GM23338 (cell line): Measurements from ENCODE around the gene EIF2AK3. TPM values are rescaled to one million over a fixed set of nuclear protein-coding genes. Genes with fewer than 3 reads are reported as not detected.

ENCODE experiments used
- ATAC-seq: fragments of 200-7000 bp; cut with Tn5 transposase; 3 replicates; pipeline ENCODE4 v1.9.1; 2020
- DNase-seq: peaks from one replicate; pipeline ENCODE4 v3.0.0-alpha.2; 2015; ENCODE audit warnings: low spot score
- H2AFZ ChIP-seq: fragments of 200-600 bp; sonication (generic); 2 replicates; pipeline ENCODE4 v1.8.0; 2016; ENCODE audit warnings: antibody characterized with exemption, mild to moderate bottlenecking, moderate library complexity
- H3F3A ChIP-seq: fragments of 200-600 bp; sonication (generic); replicated peaks from 2 replicates; pipeline ENCODE4 v1.8.0; 2017; ENCODE audit warnings: antibody characterized with exemption, mixed run types, low read depth
- H3K27ac ChIP-seq: fragments of 200-600 bp; sonication (generic); 2 replicates; pipeline ENCODE4 v1.6.1; 2016; ENCODE audit warnings: low read depth
- H3K27me3 ChIP-seq: fragments of 200-600 bp; sonication (generic); 2 replicates; pipeline ENCODE4 v1.8.0; 2016; ENCODE audit warnings: mild to moderate bottlenecking, mixed run types, moderate library complexity; ENCODE audit not compliant: insufficient read depth
- H3K36me3 ChIP-seq: fragments of 200-600 bp; sonication (generic); 2 replicates; pipeline ENCODE4 v1.8.0; 2016; ENCODE audit warnings: mild to moderate bottlenecking; ENCODE audit not compliant: insufficient read depth
- H3K4me1 ChIP-seq: fragments of 200-600 bp; sonication (generic); 2 replicates; pipeline ENCODE4 v1.8.0; 2016; ENCODE audit warnings: mild to moderate bottlenecking, moderate library complexity; ENCODE audit not compliant: insufficient read depth
- H3K4me2 ChIP-seq: fragments of 200-600 bp; sonication (generic); 2 replicates; pipeline ENCODE4 v1.7.1; 2017; ENCODE audit warnings: mixed run types
- H3K4me3 ChIP-seq: fragments of 200-600 bp; sonication (generic); 2 replicates; pipeline ENCODE4 v1.6.1; 2016; ENCODE audit warnings: mixed run types
- H3K79me2 ChIP-seq: fragments of 200-600 bp; sonication (generic); replicated peaks from 2 replicates; pipeline ENCODE4 v1.8.0; 2017; ENCODE audit warnings: mild to moderate bottlenecking; ENCODE audit not compliant: insufficient read depth
- H3K9me2 ChIP-seq: fragments of 200-600 bp; sonication (generic); 2 replicates; pipeline ENCODE4 v1.8.0; 2017; ENCODE audit not compliant: insufficient read depth
- H4K20me1 ChIP-seq: fragments of 200-600 bp; sonication (generic); replicated peaks from 2 replicates; pipeline ENCODE4 v1.8.0; 2017; ENCODE audit warnings: mild to moderate bottlenecking; ENCODE audit not compliant: insufficient read depth
- H3K27ac Mint-ChIP-seq: 2 replicates; pipeline ENCODE4 v1.8.0; 2020; ENCODE audit warnings: inconsistent platforms, mild to moderate bottlenecking, moderate library complexity, mixed read lengths
- H3K27me3 Mint-ChIP-seq: 3 replicates; pipeline ENCODE4 v1.8.0; 2022; ENCODE audit warnings: low read depth, mild to moderate bottlenecking, moderate library complexity, mixed read lengths, inconsistent platforms; ENCODE audit not compliant: insufficient read depth, poor library complexity
- H3K36me3 Mint-ChIP-seq: 3 replicates; pipeline ENCODE4 v1.8.0; 2021; ENCODE audit warnings: low read depth, mild to moderate bottlenecking, inconsistent platforms, moderate library complexity, mixed read lengths
- H3K4me1 Mint-ChIP-seq: 3 replicates; pipeline ENCODE4 v1.8.0; 2020; ENCODE audit warnings: mild to moderate bottlenecking, inconsistent platforms, mixed read lengths
- H3K4me3 Mint-ChIP-seq: 3 replicates; pipeline ENCODE4 v1.8.0; 2021; ENCODE audit warnings: moderate library complexity, mild to moderate bottlenecking, inconsistent platforms, mixed read lengths
- H3K9me3 Mint-ChIP-seq: 3 replicates; pipeline ENCODE4 v1.8.0; 2020; ENCODE audit warnings: moderate library complexity, mild to moderate bottlenecking, inconsistent platforms, mixed read lengths
- CREB1 ChIP-seq: fragments of 250-450 bp; sonication (Bioruptor Pico); IDR thresholded peaks from 2 replicates; pipeline ENCODE4 v1.5.0; 2020; ENCODE audit warnings: low read depth, mild to moderate bottlenecking, moderate library complexity
- EZH2 ChIP-seq: fragments of 200-600 bp; sonication (generic); IDR thresholded peaks from one replicate; pipeline ENCODE4 v1.8.0; 2017; ENCODE audit warnings: antibody characterized with exemption, mild to moderate bottlenecking, low read depth; ENCODE audit not compliant: unreplicated experiment
- POLR2AphosphoS5 ChIP-seq: IDR thresholded peaks from 2 replicates; pipeline ENCODE4 v1.6.1; 2016; ENCODE audit warnings: antibody characterized with exemption, low read depth
- long read RNA-seq: library from polyadenylated mRNA; unstranded; transcript quantifications from one replicate; pipeline ENCODE4 v2.0.0, GENCODE V29; 2020; ENCODE audit not compliant: unreplicated experiment
- polyA plus RNA-seq: library from polyadenylated mRNA; unstranded; fragments of >200 nt; fragmentation: Nextera tagmentation; extraction: Ambion mirVana; gene quantifications from 2 replicates; pipeline ENCODE4 v1.2.1, GENCODE V29; 2016
- total RNA-seq: library from RNA; depleted of rRNA; stranded (reverse); fragments of >200 nt; shearing (Covaris generic); gene quantifications from 2 replicates; pipeline ENCODE4 v1.2.3, GENCODE V29; 2014; rRNA removed
- TF ChIP-seq, protein P1 (sequence below): IDR thresholded peaks from one replicate; pipeline ENCODE4 v1.6.1; 2018; ENCODE audit warnings: antibody characterized with exemption; ENCODE audit not compliant: unreplicated experiment
- TF ChIP-seq, protein P2 (sequence below), 2 experiments: fragments of 200-600 bp in 1 of 2; sonication (generic) in 1 of 2; conservative IDR thresholded peaks; 2 replicates each; pipeline versions ENCODE4 v1.5.1 to v1.6.1; 2016 to 2017; ENCODE audit warnings: antibody characterized with exemption in 2 of 2, low read depth in 2 of 2, mild to moderate bottlenecking in 2 of 2, moderate library complexity in 1 of 2

The EIF2AK3 gene
- 23.2 and 24.2 TPM in 2 replicates for total RNA-seq
- polyA plus RNA-seq = 4.3 and 5.9 TPM in 2 replicates
- long read RNA-seq = 0 reads

DNA sequence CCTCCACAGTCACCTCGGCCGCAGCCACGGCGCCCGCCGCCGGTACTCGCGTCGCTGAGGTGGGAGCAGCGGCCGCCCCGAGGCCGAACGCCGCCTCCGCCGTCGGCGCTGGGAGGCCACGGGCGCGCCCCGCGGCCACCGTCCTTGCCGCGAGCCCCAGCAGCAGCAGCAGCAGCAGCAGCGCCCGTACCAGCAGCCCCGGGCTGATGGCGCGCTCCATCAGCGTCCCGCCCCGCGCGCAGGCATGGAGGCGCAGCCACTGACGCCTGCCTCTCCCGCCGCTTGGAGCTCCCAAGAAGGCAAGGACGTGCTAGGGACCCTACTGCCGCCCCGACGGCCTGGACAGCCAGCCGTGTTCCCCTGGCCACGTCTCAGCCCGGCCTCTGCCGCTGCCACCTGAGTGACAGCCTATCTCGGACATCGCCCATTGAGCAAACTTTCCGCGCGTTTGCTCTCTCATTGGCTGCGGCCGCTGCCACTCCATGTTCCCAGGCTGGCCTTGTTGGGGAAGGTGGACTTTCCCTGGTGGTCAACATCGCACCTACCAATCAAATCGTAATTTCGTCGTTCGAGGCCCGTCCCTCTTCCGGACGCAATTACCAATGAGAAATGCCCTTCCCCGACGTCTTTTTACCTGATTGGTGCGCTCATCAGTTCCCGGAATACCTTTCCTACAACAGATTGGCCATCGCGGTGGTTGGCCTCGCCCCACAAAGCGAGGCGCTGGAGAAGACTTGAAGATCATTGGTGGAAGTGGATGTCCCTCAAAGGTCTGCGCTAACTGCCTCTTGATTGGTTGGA is at the start of gene EIF2AK3:
EIF2AK3 (minus strand) TSS at position 410 of the 801 bp plus-strand sequence; CDS start at position 220, 190 bp downstream.
- no peaks in the 10 kb centered on the region for H3K36me3 Mint-ChIP-seq
- H3K4me1 ChIP-seq = peaks cover 60% of the 10 kb centered on the region
- H3K27ac Mint-ChIP-seq = peak within 1 kb of the TSS; percentile 71; the same call in 1 of the 2 replicates
- H3K36me3 ChIP-seq = no peaks in the 10 kb centered on the region
- H3K4me3 ChIP-seq = peak within 1 kb of the TSS; percentile 59
- H4K20me1 ChIP-seq = no peaks in the 10 kb centered on the region
- H3K9me2 ChIP-seq = no peaks in the 10 kb centered on the region
- no peak within 1 kb of the TSS for H2AFZ ChIP-seq
- H3K9me3 Mint-ChIP-seq = no peaks in the 10 kb centered on the region; the same call in 2 of the 3 replicates
- H3F3A ChIP-seq = no peaks in the 10 kb centered on the region
- peak within 1 kb of the TSS; percentile 92; the same call in 2 of the 3 replicates for H3K4me3 Mint-ChIP-seq
- H3K27me3 Mint-ChIP-seq = peaks cover 3% of the 10 kb centered on the region
- no peaks in the 10 kb centered on the region for H3K27me3 ChIP-seq
- H3K27ac ChIP-seq = peak within 1 kb of the TSS; percentile 90
- peak within 1 kb of the TSS; percentile 82 for H3K4me2 ChIP-seq
- peaks cover 42% of the 10 kb centered on the region for H3K79me2 ChIP-seq
- TF ChIP-seq POLR2AphosphoS5 (peak; percentile 65), CREB1 (CRISPR knock-in tag) (peak; percentile 89)
- TF ChIP-seq, protein P1, sequence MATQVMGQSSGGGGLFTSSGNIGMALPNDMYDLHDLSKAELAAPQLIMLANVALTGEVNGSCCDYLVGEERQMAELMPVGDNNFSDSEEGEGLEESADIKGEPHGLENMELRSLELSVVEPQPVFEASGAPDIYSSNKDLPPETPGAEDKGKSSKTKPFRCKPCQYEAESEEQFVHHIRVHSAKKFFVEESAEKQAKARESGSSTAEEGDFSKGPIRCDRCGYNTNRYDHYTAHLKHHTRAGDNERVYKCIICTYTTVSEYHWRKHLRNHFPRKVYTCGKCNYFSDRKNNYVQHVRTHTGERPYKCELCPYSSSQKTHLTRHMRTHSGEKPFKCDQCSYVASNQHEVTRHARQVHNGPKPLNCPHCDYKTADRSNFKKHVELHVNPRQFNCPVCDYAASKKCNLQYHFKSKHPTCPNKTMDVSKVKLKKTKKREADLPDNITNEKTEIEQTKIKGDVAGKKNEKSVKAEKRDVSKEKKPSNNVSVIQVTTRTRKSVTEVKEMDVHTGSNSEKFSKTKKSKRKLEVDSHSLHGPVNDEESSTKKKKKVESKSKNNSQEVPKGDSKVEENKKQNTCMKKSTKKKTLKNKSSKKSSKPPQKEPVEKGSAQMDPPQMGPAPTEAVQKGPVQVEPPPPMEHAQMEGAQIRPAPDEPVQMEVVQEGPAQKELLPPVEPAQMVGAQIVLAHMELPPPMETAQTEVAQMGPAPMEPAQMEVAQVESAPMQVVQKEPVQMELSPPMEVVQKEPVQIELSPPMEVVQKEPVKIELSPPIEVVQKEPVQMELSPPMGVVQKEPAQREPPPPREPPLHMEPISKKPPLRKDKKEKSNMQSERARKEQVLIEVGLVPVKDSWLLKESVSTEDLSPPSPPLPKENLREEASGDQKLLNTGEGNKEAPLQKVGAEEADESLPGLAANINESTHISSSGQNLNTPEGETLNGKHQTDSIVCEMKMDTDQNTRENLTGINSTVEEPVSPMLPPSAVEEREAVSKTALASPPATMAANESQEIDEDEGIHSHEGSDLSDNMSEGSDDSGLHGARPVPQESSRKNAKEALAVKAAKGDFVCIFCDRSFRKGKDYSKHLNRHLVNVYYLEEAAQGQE = no peak
- ATAC-seq (peak; percentile 84), DNase-seq (peak; percentile 100)
- peaks cover 38% of the 10 kb centered on the region for H3K4me1 Mint-ChIP-seq

DNA sequence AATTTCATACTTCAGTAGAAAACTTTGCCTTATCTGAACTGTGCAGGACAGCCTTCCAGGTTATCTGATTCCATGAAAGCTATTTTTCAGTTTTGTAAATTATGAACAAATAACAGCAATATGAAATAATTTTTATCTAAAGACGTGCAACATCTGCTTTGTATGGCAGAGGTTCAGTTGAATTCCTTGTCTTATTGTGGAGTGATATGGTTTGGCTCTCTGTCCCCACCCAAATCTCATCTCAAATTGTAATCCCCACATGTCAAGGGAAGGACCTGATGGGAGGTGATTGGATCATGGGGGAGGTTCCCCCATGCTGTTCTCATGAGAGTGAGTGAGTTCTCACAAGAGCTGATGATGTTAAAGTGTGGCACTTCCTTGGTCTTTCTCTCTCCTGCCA is 46.1 kb upstream of the EIF2AK3 start:
- Mint-ChIP-seq H3K9me3 (no peaks in the 10 kb centered on the region), H3K27me3 (no peaks in the 10 kb centered on the region), H3K36me3 (no peaks in the 10 kb centered on the region), H3K4me1 (peaks cover 3% of the 10 kb centered on the region; the same call in 1 of the 3 replicates), H3K27ac (no peak overlapping the region), H3K4me3 (no peak overlapping the region)
- TF ChIP-seq, protein P2, sequence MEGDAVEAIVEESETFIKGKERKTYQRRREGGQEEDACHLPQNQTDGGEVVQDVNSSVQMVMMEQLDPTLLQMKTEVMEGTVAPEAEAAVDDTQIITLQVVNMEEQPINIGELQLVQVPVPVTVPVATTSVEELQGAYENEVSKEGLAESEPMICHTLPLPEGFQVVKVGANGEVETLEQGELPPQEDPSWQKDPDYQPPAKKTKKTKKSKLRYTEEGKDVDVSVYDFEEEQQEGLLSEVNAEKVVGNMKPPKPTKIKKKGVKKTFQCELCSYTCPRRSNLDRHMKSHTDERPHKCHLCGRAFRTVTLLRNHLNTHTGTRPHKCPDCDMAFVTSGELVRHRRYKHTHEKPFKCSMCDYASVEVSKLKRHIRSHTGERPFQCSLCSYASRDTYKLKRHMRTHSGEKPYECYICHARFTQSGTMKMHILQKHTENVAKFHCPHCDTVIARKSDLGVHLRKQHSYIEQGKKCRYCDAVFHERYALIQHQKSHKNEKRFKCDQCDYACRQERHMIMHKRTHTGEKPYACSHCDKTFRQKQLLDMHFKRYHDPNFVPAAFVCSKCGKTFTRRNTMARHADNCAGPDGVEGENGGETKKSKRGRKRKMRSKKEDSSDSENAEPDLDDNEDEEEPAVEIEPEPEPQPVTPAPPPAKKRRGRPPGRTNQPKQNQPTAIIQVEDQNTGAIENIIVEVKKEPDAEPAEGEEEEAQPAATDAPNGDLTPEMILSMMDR (conservative IDR thresholded peaks at IDR 0.05; ENCODE audit: low read depth in 2 of 2) = no peak
- TF ChIP-seq EZH2 = no peak
- Histone ChIP-seq H2AFZ (no peak overlapping the region), H3K9me2 (0 out of 2 replicates have a peak, but pooled peaks cover 3% of the 10 kb centered on the region), H3F3A (no peaks in the 10 kb centered on the region), H4K20me1 (no peaks in the 10 kb centered on the region), H3K4me2 (no peak overlapping the region), H3K4me1 (peaks cover 3% of the 10 kb centered on the region; the same call in 1 of the 2 replicates), H3K4me3 (no peak overlapping the region), H3K79me2 (no peaks in the 10 kb centered on the region), H3K27ac (no peak overlapping the region), H3K36me3 (no peaks in the 10 kb centered on the region), H3K27me3 (no peaks in the 10 kb centered on the region)
- ATAC-seq (no peak), DNase-seq (no peak)
